Thoracic aorta (tissue), 2 donors: ENCODE measurements around the gene PEPD. TPM values are rescaled to one million over a fixed set of nuclear protein-coding genes. Genes with fewer than 3 reads are reported as not detected.
A peak's percentile ranks its signal among the peaks of the same experiment; 100 is the strongest.
"Not testable (repeated sequence)": the region's sequence is repeated elsewhere in the genome, so short reads cannot be mapped to it uniquely, and the experiment has no call there.

ENCODE experiments used
- ATAC-seq: fragments of 150-250 bp; one replicate; pipeline ENCODE4 v1.8.0; 2017; ENCODE audit warnings: low read depth; ENCODE audit not compliant: insufficient number of reproducible peaks, low FRiP score
- DNase-seq: peaks from one replicate; pipeline ENCODE4 v3.0.0-alpha.2; 2020; ENCODE audit warnings: low spot score
- H3K27ac ChIP-seq, 2 donors: fragments of 200-600 bp; sonication (generic); 1 replicate in 1 of 2; 2 replicates in 1 of 2; pipeline ENCODE4 v1.5.1; 2016; ENCODE audit warnings: mild to moderate bottlenecking in 2 of 2, moderate library complexity in 2 of 2
- H3K27me3 ChIP-seq: fragments of 200-600 bp; sonication (generic); replicated peaks from 2 replicates; pipeline ENCODE4 v1.6.0; 2016; ENCODE audit warnings: mild to moderate bottlenecking; ENCODE audit not compliant: insufficient read depth
- H3K36me3 ChIP-seq: fragments of 200-600 bp; sonication (generic); one replicate; pipeline ENCODE4 v1.5.1; 2016
- H3K4me1 ChIP-seq, 2 donors: fragments of 200-600 bp; sonication (generic); 1 replicate in 1 of 2; 2 replicates in 1 of 2; pipeline versions ENCODE4 v1.5.1 to v1.6.0; 2016; ENCODE audit warnings: low read depth in 2 of 2, mild to moderate bottlenecking in 1 of 2; ENCODE audit not compliant: control insufficient read depth in 1 of 2
- H3K4me3 ChIP-seq: fragments of 200-600 bp; sonication (generic); 2 replicates; pipeline ENCODE4 v1.5.1; 2016; ENCODE audit warnings: mild to moderate bottlenecking
- H3K9me3 ChIP-seq: fragments of 200-600 bp; sonication (generic); 2 replicates; pipeline ENCODE4 v1.5.1; 2016
- CTCF ChIP-seq: fragments of 200-600 bp; sonication (generic); IDR thresholded peaks from one replicate; pipeline ENCODE4 v1.5.1; 2019; ENCODE audit warnings: antibody characterized with exemption
- total RNA-seq, 2 donors: library from RNA; depleted of rRNA; stranded (reverse); fragments of >200 nt; gene quantifications; one replicate each; pipeline versions ENCODE4 v1.1.0 to v1.2.3, GENCODE V29; 2016

The PEPD gene
- 10 to 100 TPM; 48.7 to 70.9 TPM for total RNA-seq

- DNase-seq, result peak; percentile 64
- Histone ChIP-seq H3K9me3 (no peaks in the 10 kb centered on the region), H3K27me3 (no peaks in the 10 kb centered on the region), H3K4me1 (peaks cover 6 to 18% of the 10 kb centered on the region in 2 donors), H3K36me3 (no peaks in the 10 kb centered on the region), H3K27ac (no peak within 1 kb of the TSS), H3K4me3 (peak within 1 kb of the TSS; percentile 97)
- peak; percentile 95 for ATAC-seq
- TF ChIP-seq CTCF, result no peak
Measured at GRCh38 chr19:33521480-33522370, at the start of gene PEPD. PEPD (minus strand) TSS chr19:33521791; CDS start chr19:33521760, 31 bp downstream.

GRCh38 chr19:33569821-33570220 lies 48.2 kb upstream of the PEPD start:
- H3K27ac ChIP-seq, result no peak overlapping the region
- no peaks in the 10 kb centered on the region for H3K4me1 ChIP-seq
- no peaks in the 10 kb centered on the region for H3K27me3 ChIP-seq
- no peaks in the 10 kb centered on the region for H3K9me3 ChIP-seq
- no peak overlapping the region for H3K4me3 ChIP-seq
- ATAC-seq (no peak), DNase-seq (no peak)
- no peak for TF ChIP-seq CTCF
- no peaks in the 10 kb centered on the region for H3K36me3 ChIP-seq

- H3K27me3 ChIP-seq, result no peaks in the 10 kb centered on the region
- no peak overlapping the region for H3K27ac ChIP-seq
- H3K36me3 ChIP-seq, result no peaks in the 10 kb centered on the region
Measured at GRCh38 chr19:33568706-33569105, 47.1 kb upstream of the PEPD start.

GRCh38 chr19:33564836-33565338 lies 43.3 kb upstream of the PEPD start:
- no peak overlapping the region for H3K27ac ChIP-seq
- H3K27me3 ChIP-seq, result no peaks in the 10 kb centered on the region
- DNase-seq (no peak), ATAC-seq (no peak)
- H3K4me3 ChIP-seq, result no peak overlapping the region
- no peaks in the 10 kb centered on the region for H3K9me3 ChIP-seq
- no peak for TF ChIP-seq CTCF
- H3K36me3 ChIP-seq, result no peaks in the 10 kb centered on the region
- H3K4me1 ChIP-seq, result no peaks in the 10 kb centered on the region

More at GRCh38 chr19:33568706-33569105, 47.1 kb upstream of the PEPD start:
- no peak overlapping the region for H3K4me3 ChIP-seq
- ATAC-seq (no peak), DNase-seq (no peak)
- H3K9me3 ChIP-seq, result no peaks in the 10 kb centered on the region
- no peak for TF ChIP-seq CTCF
- no peaks in the 10 kb centered on the region for H3K4me1 ChIP-seq

GRCh38 chr19:33562636-33563035 lies 41.0 kb upstream of the PEPD start:
- H3K4me1 ChIP-seq, result no peaks in the 10 kb centered on the region
- DNase-seq, result no peak
- H3K4me3 ChIP-seq, result no peak overlapping the region
- no peak for TF ChIP-seq CTCF
- no peaks in the 10 kb centered on the region for H3K27me3 ChIP-seq
- no peaks in the 10 kb centered on the region for H3K9me3 ChIP-seq
- no peak for ATAC-seq
- no peak overlapping the region for H3K27ac ChIP-seq
- H3K36me3 ChIP-seq, result no peaks in the 10 kb centered on the region

GRCh38 chr19:33561666-33562065 lies 40.1 kb upstream of the PEPD start:
- not testable (repeated sequence) for H3K36me3 ChIP-seq, H3K27me3 ChIP-seq, H3K4me3 ChIP-seq, H3K4me1 ChIP-seq, H3K9me3 ChIP-seq, ATAC-seq, H3K27ac ChIP-seq, DNase-seq
